PFSK-1 (cell line): ENCODE results near the gene ITSN2.

Experiments used
- FOXP2 ChIP-seq: optimal IDR thresholded peaks from 2 replicates; pipeline ENCODE3; 2011; ENCODE audit warnings: borderline replicate concordance, control low read depth, inconsistent platforms; ENCODE audit not compliant: insufficient read depth; ENCODE audit errors: extremely low read length, extremely low read depth
- POLR2AphosphoS5 ChIP-seq: IDR thresholded peaks from 2 replicates; pipeline ENCODE4 v1.6.1; 2012; ENCODE audit warnings: low read depth, mild to moderate bottlenecking, control low read depth, low read length, moderate library complexity
- SIN3A ChIP-seq: IDR thresholded peaks from 2 replicates; pipeline ENCODE4 v1.6.1; 2012; ENCODE audit warnings: mild to moderate bottlenecking, low read length, moderate library complexity, borderline replicate concordance; ENCODE audit not compliant: insufficient read depth
- TAF1 ChIP-seq: IDR thresholded peaks from 2 replicates; pipeline ENCODE4 v1.6.1; 2012; ENCODE audit warnings: low read length, control low read depth, borderline replicate concordance; ENCODE audit not compliant: insufficient read depth
- TF ChIP-seq, protein P1 (sequence below), 2 experiments: IDR thresholded peaks; 2 replicates each; pipeline versions ENCODE4 v1.6.1 to v1.8.0; 2011 to 2012; ENCODE audit warnings: low read depth in 2 of 2, low read length in 2 of 2, control low read depth in 1 of 2, inconsistent platforms in 1 of 2, mild to moderate bottlenecking in 1 of 2, moderate library complexity in 1 of 2; ENCODE audit not compliant: insufficient read depth in 1 of 2

Gene ITSN2

GRCh38 chr2:24403168-24403831, 43.0 kb upstream of the ITSN2 start:
- TF ChIP-seq FOXP2 (no peak), POLR2AphosphoS5 (no peak), TAF1 (no peak), SIN3A (no peak)
- TF ChIP-seq, protein P1, sequence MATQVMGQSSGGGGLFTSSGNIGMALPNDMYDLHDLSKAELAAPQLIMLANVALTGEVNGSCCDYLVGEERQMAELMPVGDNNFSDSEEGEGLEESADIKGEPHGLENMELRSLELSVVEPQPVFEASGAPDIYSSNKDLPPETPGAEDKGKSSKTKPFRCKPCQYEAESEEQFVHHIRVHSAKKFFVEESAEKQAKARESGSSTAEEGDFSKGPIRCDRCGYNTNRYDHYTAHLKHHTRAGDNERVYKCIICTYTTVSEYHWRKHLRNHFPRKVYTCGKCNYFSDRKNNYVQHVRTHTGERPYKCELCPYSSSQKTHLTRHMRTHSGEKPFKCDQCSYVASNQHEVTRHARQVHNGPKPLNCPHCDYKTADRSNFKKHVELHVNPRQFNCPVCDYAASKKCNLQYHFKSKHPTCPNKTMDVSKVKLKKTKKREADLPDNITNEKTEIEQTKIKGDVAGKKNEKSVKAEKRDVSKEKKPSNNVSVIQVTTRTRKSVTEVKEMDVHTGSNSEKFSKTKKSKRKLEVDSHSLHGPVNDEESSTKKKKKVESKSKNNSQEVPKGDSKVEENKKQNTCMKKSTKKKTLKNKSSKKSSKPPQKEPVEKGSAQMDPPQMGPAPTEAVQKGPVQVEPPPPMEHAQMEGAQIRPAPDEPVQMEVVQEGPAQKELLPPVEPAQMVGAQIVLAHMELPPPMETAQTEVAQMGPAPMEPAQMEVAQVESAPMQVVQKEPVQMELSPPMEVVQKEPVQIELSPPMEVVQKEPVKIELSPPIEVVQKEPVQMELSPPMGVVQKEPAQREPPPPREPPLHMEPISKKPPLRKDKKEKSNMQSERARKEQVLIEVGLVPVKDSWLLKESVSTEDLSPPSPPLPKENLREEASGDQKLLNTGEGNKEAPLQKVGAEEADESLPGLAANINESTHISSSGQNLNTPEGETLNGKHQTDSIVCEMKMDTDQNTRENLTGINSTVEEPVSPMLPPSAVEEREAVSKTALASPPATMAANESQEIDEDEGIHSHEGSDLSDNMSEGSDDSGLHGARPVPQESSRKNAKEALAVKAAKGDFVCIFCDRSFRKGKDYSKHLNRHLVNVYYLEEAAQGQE (IDR thresholded peaks at IDR 0.05; ENCODE audit: insufficient read depth in 1 of 2, low read depth in 2 of 2, low read length in 2 of 2) = no peak

GRCh38 chr2:24402242-24403097, 42.1 kb upstream of the ITSN2 start:
- TF ChIP-seq, protein P1 (IDR thresholded peaks at IDR 0.05; ENCODE audit: insufficient read depth in 1 of 2, low read depth in 2 of 2, low read length in 2 of 2) = no peak
- no peak for TF ChIP-seq POLR2AphosphoS5
- no peak for TF ChIP-seq SIN3A
- no peak for TF ChIP-seq FOXP2
- no peak for TF ChIP-seq TAF1

- TF ChIP-seq, protein P1 (IDR thresholded peaks at IDR 0.05; ENCODE audit: insufficient read depth in 1 of 2, low read depth in 2 of 2, low read length in 2 of 2) = no peak
- TF ChIP-seq POLR2AphosphoS5 (no peak), TAF1 (no peak), FOXP2 (no peak), SIN3A (no peak)
These were observed 40.0 kb upstream of the ITSN2 start for GRCh38 chr2:24400207-24400907.

- TF ChIP-seq SIN3A = no peak
- TF ChIP-seq, protein P1 (IDR thresholded peaks at IDR 0.05; ENCODE audit: insufficient read depth in 1 of 2, low read depth in 2 of 2, low read length in 2 of 2) = no peak
- TF ChIP-seq POLR2AphosphoS5 = no peak
- no peak for TF ChIP-seq FOXP2
- no peak for TF ChIP-seq TAF1
These were observed 39.3 kb upstream of the ITSN2 start for GRCh38 chr2:24399434-24400206.
